Left renal cortex interstitium (tissue), 4 donors: ENCODE measurements around the gene REG4. TPM values are rescaled to one million over a fixed set of nuclear protein-coding genes. Genes with fewer than 3 reads are reported as not detected.

Experiments
- DNase-seq, 4 donors: peaks; one replicate each; pipeline ENCODE4 v3.0.0-alpha.2; 2013; ENCODE audit warnings: low read depth in 4 of 4, low spot score in 2 of 4, missing footprints in 1 of 4
- polyA plus RNA-seq, 4 donors: library from polyadenylated mRNA; unstranded; fragments of 120-200 nt; gene quantifications; one replicate each; pipeline ENCODE4 v1.2.1, GENCODE V29; 2013; ENCODE audit not compliant: insufficient read length in 4 of 4

The REG4 gene
- polyA plus RNA-seq, 4 donors, result 0.71 to 0.84 (median 0.71) TPM

DNA sequence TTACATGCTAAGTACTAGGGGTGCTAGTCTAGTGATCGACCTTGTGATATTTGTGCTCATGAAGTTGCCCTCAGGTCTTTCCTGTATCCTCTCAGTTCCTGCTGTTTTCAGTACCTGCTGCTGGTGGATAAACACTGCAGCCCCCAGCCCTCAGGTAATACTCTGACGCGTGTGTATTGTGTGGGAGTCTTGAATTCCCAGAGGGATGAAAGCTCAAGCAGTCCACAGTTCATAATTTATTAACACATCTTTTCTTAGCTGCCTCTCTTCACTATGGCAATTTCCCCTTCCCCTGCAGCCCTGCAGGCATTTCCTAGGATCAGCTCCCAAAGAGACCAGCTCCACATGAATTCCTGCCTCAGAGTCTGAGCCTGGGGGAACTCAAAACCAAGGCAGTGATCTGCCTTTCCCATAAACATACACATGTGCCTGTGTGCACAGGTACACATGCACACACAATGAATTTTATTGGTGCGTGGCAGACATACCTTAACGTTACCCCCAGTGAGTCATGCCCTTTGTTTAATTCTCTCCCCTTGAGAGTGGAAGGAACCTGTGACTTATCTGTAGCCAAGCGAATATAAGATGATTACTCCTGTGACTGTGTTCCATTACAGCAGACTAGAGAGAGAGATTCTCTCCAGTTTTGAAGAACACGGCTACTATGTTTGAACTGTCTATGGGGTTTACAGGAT is 28.5 kb downstream of the REG4 start:
- no peak for DNase-seq

- no peak for DNase-seq
Measured at GRCh38 chr1:119781434-119782210, 29.6 kb downstream of the REG4 start.

DNA sequence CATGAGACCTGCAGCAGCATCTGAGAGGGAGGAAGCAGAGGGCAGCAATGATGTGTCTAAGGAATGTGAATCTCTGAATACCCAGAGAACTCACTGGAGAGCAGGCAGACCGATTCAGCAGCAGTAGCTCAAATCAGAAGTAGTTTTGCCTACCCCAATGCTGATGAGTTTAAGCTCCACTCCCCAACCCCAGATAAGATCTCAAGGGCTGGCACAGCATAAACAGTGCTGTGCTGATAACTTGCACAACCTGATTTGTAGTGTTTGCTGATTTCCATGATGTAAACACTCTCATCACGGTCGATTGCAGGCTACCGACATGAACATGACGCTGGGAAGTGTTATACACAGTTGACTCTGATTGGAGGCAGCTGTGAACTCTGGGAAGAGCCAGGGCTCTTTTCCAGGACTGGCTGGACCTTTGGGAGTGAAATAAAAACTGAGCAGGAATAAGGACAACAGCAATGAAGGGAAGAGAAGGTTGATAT is 31.3 kb downstream of the REG4 start:
- no peak for DNase-seq

DNA sequence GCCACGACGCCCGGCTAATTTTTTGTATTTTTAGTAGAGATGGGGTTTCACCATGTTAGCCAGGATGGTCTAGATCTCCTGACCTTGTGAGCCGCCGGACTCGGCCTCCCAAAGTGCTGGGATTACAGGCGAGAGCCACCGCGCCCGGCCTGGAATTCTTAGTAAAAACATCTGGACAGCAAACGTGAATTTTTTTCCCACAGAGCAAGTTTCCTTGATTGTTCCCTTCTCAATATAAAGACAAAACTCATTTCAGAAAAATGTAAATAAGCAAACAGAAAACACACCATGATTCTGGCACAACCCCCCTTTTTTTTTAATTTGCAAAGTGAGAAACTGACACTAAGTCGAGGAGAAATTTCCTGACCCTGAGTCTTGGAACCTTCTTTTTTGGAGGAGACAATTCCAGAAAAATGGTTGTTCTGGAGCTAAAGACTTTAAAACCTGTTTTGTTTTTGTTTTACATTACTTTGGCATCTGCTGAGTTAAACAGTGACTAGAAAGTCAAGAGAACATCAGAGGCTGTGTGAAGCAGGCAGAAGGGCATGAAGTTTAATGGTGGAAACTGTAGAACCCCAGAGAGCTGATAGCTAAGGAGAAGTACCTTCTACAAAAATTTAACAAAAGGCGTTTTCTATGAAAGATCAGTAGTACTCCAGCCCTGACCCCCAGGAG is 32.2 kb downstream of the REG4 start:
- DNase-seq, result no peak

GRCh38 chr1:119778359-119778758 is 32.9 kb downstream of the REG4 start:
- no peak for DNase-seq

DNA sequence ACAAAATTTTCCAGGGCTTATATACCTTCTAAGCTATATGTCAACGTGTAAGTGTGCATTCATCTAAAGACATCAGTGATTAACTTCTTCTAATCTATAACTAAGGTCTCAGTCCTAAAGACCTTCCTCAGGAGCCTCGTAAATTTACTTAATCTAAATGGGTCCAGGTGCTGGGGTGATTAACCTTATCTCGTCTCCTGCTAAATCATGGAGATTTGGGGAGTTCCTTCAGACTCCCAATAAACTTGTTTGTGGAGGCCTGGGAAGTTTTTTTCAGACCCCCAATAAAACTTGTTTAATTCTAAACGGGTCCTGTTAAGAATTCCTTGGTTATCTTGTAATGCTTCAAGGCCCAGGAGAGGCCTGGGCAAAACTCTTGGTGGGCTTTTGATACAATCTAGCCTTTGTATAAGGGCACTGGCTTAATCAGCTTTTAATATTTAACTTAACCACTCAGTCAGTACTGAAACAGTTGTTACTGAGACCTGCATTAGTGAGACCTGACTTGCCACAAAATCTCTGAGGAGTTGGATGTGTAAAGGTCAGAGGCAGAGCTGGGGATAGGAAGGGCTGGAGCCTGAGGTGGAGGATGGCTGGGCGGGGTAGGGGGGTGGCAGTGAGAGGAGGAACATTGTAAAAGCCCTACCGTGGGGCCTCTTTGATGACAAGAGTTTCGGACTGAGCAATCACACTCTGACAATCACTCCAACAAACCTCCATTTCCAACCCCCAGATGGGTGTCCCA is 36.3 kb downstream of the REG4 start:
- no peak for DNase-seq

- DNase-seq, result no peak
Measured at GRCh38 chr1:119773711-119774241, 37.5 kb downstream of the REG4 start.

- DNase-seq, result no peak
Measured at GRCh38 chr1:119772298-119772697, 39.0 kb downstream of the REG4 start.

- DNase-seq, result no peak
Measured at GRCh38 chr1:119771770-119772169, 39.5 kb downstream of the REG4 start.

DNA sequence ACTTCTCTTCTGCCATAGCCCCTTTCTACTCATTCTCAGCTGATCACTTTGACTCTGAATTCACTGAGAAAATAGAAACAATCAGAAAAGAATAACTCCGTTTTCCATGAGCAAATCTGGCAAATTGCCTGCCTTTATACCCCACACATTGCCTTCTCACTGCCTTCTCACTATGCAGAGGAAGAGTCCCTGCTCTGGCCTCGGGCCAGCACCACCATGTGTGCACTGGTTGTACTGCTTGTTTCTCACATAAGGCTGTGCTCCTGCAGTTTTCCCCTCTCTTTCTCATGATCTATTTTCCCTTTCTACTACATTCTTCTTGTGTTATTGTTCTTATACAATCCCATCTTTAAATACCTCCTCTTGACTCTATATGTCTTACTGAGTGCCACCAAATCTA is 40.2 kb downstream of the REG4 start:
- no peak for DNase-seq

GRCh38 chr1:119768778-119769177 is 42.5 kb downstream of the REG4 start, which contains the start of gene HMGCS2:
TSS of gene HMGCS2 (minus strand) at chr1:119768905. CDS start at chr1:119768844, 61 bp downstream.
- DNase-seq, result no peak

DNA sequence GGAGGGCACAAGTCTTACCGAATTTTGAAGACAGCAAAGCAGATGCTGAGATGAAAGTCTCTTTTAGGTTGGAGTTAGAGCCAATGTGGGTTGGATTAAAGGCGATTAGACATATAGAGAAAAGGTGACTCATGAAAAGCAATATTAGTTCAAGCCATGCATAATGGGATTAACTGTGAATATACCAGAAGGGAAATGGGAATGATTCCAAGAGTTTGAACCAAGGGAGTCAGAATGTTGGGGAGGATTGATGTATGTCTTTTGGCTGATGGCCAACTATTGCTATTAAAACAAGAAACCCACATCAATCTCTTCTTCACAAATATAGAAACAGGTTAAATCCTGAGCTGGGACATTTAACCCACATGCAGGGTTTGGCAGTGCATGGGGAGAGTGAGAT is 43.8 kb downstream of the REG4 start:
- no peak for DNase-seq

- DNase-seq, result no peak
Measured at GRCh38 chr1:119766374-119766794, 44.9 kb downstream of the REG4 start.

DNA sequence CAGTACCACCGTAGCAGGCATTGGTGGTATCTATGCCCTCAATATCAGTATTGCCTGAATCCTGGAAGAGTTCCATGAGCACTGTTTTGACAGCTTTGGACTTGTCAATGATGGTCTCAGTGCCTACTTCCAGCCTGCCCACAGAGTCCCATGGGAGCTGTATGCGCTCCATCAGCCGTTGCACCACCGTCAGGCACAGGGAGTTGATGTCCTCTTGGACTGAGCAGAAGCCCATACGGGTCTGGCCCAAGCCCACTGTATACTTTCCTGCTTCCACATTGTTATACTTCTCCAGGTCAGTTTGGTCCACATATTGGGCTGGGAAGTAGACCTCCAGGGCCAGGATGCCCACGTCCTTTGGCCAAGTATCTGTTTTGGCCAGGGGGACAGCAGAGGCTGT is 47.0 kb downstream of the REG4 start:
- DNase-seq, result no peak

GRCh38 chr1:119762953-119763352 is 48.3 kb downstream of the REG4 start:
- DNase-seq, result no peak

DNA sequence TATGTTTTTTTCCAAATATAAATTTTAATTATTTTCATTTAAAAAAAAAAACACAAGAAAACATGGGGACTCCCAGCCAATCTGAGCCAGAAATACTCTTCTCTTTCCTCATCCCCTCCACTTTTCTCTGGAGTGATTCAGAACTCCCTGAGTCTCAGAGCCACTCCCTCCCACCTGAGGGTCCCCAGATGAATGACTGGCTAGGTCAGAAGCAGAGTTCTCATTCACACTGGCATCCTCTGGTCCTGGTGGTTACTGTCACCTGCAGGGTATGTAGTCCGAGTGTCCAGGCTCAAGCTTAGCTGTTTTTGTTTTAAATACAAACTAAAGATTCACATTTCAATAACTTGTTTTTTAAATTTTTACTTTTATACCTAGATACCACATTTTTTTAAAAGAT is 48.9 kb downstream of the REG4 start:
- DNase-seq, result no peak

- no peak for DNase-seq
Measured at GRCh38 chr1:119758584-119758983, 52.7 kb downstream of the REG4 start.

DNA sequence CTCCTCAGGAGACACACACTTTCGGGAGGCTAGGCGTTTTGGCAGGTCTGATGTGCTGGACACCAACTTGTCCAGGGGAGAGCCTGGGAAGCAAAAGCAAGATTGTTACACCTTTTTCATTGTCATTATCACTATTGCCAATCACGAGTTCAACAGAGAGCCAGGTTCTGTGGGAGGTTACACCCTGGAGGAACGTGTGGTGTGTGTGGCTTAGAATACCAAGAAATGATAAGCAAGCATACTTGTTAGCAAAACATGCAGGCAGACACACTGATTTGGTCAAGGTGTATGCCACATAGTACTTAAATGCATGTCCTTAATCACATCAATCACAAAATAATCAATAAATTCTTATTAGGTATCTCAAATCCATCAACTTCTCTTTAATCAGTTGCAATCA is 58.7 kb downstream of the REG4 start:
- no peak for DNase-seq

- DNase-seq, result no peak
Measured at GRCh38 chr1:119748040-119748439, 63.2 kb downstream of the REG4 start.

- DNase-seq, result no peak
Measured at GRCh38 chr1:119747451-119747850, 63.8 kb downstream of the REG4 start.
